ENCODE results near the gene FHL3. TPM values are rescaled to one million over a fixed set of nuclear protein-coding genes. Genes with fewer than 3 reads are reported as not detected.

FHL3 gene
- total and polyA plus RNA-seq, 2 of the 8 experiments (the other 6 are each of a cell fraction or from before 2014, with no cell fraction given) = 14.3 to 35.6 TPM

DNA sequence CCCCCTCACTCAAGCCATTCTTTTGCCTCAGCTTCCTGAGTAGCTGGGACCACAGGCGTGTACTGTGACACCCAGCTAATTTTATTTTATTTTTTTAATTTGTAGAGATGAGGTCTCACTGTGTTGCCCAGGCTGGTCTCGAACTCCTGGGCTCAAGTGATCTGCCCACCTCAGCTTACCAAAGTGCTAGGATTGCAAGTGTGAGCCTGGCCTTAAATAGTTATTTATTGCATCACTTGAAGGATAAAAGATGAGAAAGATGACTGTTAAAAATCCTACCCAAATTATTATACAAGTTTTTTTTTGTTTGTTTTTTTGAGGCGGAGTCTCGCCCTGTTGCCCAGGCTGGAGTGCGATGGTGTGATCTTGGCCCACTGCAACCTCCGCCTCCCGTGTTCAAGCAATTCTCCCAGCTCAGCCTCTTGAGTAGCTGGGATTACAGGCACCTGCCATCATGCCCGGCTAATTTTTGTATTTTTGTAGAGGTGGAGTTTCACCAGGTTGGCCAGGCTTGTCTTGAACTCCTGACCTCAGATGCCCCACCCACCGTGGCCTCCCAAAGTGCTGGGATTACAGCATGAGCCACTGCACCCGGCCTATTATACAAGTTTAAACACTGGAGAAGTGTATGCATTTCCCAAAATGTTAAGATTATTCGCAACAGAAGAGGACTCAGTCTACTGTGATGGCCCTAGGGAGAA lies 9.6 kb upstream of the FHL3 start:
- WGBS, 2 experiments (ENCODE audit: extremely low coverage in 1 of 2, insufficient coverage in 1 of 2, insufficient read length in 1 of 2, insufficient replicate concordance in 2 of 2, low coverage in 1 of 2, low lambda C conversion rate in 2 of 2, missing lambda C conversion rate in 1 of 2) = 93% methylated on average over 11 of the region's 11 CpGs; no CpG with 5 or more reads in 1 of the 2 experiments
- no peak overlapping the region for H2BK120ac ChIP-seq (replicated peaks; ENCODE audit: low read depth, low read length)
- H3K56ac ChIP-seq (replicated peaks; ENCODE audit: insufficient read length, low read depth, low read length) = no peak overlapping the region
- no peak overlapping the region for H3K4me3 ChIP-seq (ENCODE audit: extremely low read depth in 1 of 4, insufficient read depth in 2 of 4, low read depth in 3 of 4, low read length in 4 of 4)
- H3K4ac ChIP-seq (replicated peaks; ENCODE audit: insufficient read length, low read depth, low read length) = no peak overlapping the region
- ChIA-PET POLR2A (ENCODE audit: partially characterized antibody) (interaction anchor here (0.8 to 2.5 kb wide), 4 partner anchors 7 to 449 kb away, joined by 3 to 7 read pairs (median 4); no protein-coding TSS in a partner anchor), CTCF (ENCODE audit: partially characterized antibody) (interaction anchor here (0.8 to 15.9 kb wide), 8 partner anchors 10 to 68 kb away, joined by 3 to 211 read pairs (median 4); partner anchors contain the start of genes INPP5B and SF3A3)
- no peak overlapping the region for H3K9ac ChIP-seq (replicated peaks in 1 of 4; ENCODE audit: extremely low read depth in 1 of 4, low read depth in 3 of 4, low read length in 3 of 4)
- no peak overlapping the region for H4K8ac ChIP-seq (ENCODE audit: extremely low read depth, insufficient read depth, low read length)
- no peak overlapping the region for H3K27ac ChIP-seq (ENCODE audit: low read depth, low read length)
- H2BK5ac ChIP-seq (ENCODE audit: low read depth, low read length) = no peak overlapping the region
- H2BK15ac ChIP-seq (ENCODE audit: low read length) = no peak overlapping the region
- no peak overlapping the region for H3K18ac ChIP-seq (ENCODE audit: extremely low read depth, low read length)
- peaks cover 5 to 15% of the 10 kb centered on the region in 2 experiments for H4K20me1 ChIP-seq (replicated peaks in 1 of 2; ENCODE audit: control insufficient read depth in 1 of 2, insufficient read depth in 2 of 2, low read length in 2 of 2)
- TF ChIP-seq, protein P1, sequence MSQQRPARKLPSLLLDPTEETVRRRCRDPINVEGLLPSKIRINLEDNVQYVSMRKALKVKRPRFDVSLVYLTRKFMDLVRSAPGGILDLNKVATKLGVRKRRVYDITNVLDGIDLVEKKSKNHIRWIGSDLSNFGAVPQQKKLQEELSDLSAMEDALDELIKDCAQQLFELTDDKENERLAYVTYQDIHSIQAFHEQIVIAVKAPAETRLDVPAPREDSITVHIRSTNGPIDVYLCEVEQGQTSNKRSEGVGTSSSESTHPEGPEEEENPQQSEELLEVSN (IDR thresholded peaks at IDR 0.05) = no peak
- TF ChIP-seq TEAD4 (IDR thresholded peaks at IDR 0.05; ENCODE audit: low read depth, low read length) (no peak), POLR2AphosphoS5 (IDR thresholded peaks at IDR 0.05; ENCODE audit: low read depth, low read length) (no peak), EP300 (IDR thresholded peaks at IDR 0.05; ENCODE audit: borderline replicate concordance in 1 of 2, low read depth in 2 of 2, low read length in 2 of 2) (no peak), TCF12 (IDR thresholded peaks at IDR 0.05; ENCODE audit: low read depth, low read length) (no peak), JUND (IDR thresholded peaks at IDR 0.05; ENCODE audit: low read length) (no peak), EZH2 (IDR thresholded peaks at IDR 0.05; ENCODE audit: low read depth, low read length, severe bottlenecking) (no peak)
- peaks cover 0 to 2% (median 0%) of the 10 kb centered on the region in 4 experiments; a peak in 1 of 7 replicates for H3K27me3 ChIP-seq (replicated peaks in 1 of 4; ENCODE audit: control insufficient read depth in 3 of 4, extremely low read depth in 1 of 4, insufficient read depth in 3 of 4, low read length in 3 of 4)
- DNase-seq (ENCODE audit: low read depth in 1 of 2, low spot score in 2 of 2) (no peak), FAIRE-seq (no peak)
- no peak overlapping the region for H2AFZ ChIP-seq (ENCODE audit: low read length)
- no peak overlapping the region for H2AK5ac ChIP-seq (ENCODE audit: low read depth, low read length)
- H3K79me1 ChIP-seq (ENCODE audit: low read depth, low read length) = no peaks in the 10 kb centered on the region; the same call in 1 of the 2 replicates
- no peak overlapping the region for H4K91ac ChIP-seq (replicated peaks; ENCODE audit: insufficient read length, low read length)
- peaks cover 0 to 3% (median under 1%) of the 10 kb centered on the region in 4 experiments; a peak in 3 of 7 replicates for H3K4me1 ChIP-seq (replicated peaks in 1 of 4; ENCODE audit: control insufficient read depth in 3 of 4, insufficient read depth in 4 of 4, low read length in 3 of 4)
- peaks cover 14 to 38% (median 26%) of the 10 kb centered on the region in 4 experiments for H3K36me3 ChIP-seq (ENCODE audit: control insufficient read depth in 2 of 4, insufficient read depth in 4 of 4, low read length in 3 of 4)
- H2BK20ac ChIP-seq (ENCODE audit: low read length) = no peak overlapping the region
- H3K79me2 ChIP-seq (ENCODE audit: control insufficient read depth in 1 of 2, insufficient read depth in 2 of 2, low read length in 2 of 2) = peaks cover 13 to 54% of the 10 kb centered on the region in 2 experiments
- no peaks in the 10 kb centered on the region for H3K9me3 ChIP-seq (ENCODE audit: insufficient read depth in 2 of 2, low read depth in 1 of 2, low read length in 1 of 2)
- H4K5ac ChIP-seq (ENCODE audit: insufficient read length, low read depth, low read length) = no peak overlapping the region
- no peak overlapping the region for H3K14ac ChIP-seq (ENCODE audit: insufficient read length)
- no peak overlapping the region for H3K23ac ChIP-seq (ENCODE audit: insufficient read length)
- peaks cover 6% of the 10 kb centered on the region for H3K23me2 ChIP-seq (ENCODE audit: low read depth, low read length)
- no peak overlapping the region for H2BK12ac ChIP-seq (ENCODE audit: low read depth, low read length)
- H3K4me2 ChIP-seq (ENCODE audit: insufficient read depth in 1 of 2, low read depth in 2 of 2, low read length in 2 of 2) = no peak overlapping the region; a peak in 1 of 4 replicates
